Measurements from ENCODE around the gene SNX13.
"Not testable (repeated sequence)": the region's sequence is repeated elsewhere in the genome, so short reads cannot be mapped to it uniquely, and the experiment has no call there.

The SNX13 gene

DNA sequence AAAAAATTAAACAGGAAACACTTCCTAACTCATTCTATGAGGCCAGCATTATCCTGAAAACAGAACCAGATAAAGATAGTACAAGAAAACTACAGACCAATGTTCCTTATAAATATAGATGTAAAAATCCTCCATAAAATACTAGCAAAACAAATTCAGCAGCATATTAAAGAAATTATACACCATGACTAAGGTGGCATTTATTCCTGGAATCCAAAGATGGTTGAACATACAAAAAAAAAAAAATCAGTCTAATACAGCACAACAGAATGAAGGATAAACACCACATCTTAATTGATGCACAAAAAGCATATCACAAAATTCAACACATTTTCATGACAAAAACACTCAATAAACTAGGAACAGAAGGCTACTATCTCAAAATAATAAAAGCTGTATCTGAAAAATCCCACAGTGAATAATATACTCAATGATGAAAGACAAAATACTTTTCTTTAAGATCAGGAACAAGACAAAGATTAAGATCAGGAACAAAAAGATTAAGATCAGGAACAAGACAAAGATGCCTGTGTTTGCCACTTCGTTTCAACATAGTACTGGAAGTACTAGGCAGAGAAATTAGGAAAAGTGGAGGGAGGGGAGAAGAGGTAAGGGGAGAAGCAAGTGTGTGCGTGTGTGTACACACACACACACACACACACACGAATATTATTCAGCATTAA lies 95.6 kb downstream of the SNX13 start:
- DNase-seq, result no peak

DNA sequence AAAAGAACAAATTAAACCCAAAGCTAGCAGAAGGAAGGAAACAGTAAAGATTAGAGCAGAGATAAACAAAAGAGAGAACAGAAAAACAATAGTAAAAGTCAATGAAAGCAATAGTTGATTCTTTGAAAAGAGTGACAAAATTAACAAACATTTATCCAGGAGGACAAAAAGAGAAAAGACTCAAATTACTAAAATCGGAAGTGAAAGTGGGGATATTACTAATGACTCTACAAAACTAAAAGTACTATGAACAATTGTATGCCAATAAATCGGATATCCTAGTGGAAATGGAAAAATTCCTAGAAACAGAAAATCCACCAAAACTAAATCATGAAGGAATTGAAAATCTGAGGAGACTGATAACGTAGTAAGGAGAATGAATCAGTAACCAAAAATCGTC lies 96.3 kb downstream of the SNX13 start:
- no peak for DNase-seq

DNA sequence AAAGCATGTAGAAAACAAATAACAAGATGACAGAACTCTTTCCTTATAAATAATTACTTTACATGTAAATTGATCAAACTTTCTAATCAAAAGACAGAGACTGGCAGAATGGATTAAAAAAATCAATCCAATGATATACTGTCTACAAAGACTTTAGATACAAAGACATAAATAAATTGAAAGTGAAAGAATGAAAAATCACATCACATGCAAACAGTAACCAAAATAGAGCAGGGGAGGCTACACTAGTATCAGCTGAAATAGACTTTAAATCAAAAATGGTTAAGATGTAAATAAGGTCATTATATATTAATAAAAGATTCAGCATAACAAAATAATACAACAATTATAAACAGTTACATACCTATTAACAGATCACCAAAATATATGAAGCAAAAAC lies 97.3 kb downstream of the SNX13 start:
- no peak for DNase-seq

DNA sequence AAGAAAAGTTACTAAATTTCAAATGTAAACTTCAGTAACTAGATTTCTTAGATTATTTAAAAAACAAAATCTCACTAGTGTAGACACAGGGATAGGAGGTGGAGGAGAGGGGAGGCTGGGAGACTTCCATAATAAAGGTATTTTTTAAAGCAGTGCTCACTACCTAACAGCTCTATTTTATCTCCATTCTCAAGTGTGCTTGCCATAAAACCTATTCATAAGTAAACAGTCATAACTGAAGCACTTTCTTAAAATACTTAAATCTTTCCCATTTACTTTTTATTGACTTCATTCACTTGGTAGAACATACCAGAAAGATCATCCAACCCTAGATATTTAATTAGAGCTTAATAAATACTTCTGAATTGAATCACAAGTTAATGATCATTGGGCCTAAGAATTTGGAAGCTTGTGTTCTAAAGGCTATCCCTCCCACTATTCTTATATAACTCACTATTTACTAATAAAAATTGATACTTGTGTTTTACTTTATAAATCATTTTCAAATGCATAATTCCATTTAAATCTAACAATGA lies 107.4 kb downstream of the SNX13 start:
- DNase-seq, result no peak

DNA sequence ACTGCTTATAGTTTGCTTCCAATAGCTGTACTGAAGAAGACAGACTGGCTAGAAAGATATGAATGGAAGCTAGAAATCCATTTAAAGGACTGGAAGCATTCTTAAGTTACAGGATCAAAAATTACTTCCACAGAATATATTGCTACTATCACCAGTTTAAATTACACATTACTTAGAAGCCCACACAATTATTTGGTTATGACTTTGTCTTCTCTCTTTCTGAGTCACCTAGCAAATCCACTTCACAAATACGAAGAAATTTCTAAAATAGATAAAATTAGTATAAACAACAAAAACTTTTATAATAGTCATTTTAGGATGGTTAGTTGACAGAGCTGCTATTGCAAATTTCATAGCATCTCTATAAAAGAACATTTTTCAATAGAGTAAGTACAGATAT lies 108.1 kb downstream of the SNX13 start:
- DNase-seq, result no peak

DNA sequence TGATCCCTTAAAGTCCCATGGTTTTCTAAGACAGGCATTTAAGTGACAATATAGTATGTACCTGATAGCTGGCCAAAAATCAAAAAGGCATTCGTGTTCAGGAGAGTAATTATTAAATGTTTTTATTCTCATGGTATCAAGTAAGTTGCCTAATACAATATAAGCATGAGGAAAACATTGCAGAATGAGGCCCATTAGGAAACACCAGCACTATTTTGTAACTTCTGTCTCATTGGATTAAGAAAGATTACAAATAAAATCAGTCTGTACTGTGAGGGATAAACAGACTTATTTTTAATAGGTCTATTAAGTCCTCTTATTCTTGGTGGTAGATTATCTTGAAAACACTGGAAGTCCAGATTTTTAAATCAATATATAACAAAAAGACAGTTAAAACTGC lies 110.1 kb downstream of the SNX13 start:
- DNase-seq, result no peak

DNA sequence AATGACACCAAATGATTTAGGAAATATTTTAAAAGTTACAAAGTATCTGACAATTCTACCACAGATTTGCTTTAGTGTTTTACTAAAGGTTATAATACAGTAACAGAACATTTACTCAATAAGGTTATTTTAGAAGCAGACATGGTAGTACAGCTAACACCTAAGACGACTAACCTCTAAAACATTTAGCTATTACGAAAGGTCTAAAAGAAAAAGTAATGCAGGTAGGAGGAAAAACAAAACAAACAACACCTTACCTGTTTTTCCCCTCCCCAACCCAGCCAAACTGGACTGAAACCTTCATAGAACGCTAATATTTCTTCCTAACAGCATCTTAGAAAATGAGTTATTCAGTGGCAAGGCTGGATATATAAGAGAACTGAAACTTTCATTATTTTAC lies 111.3 kb downstream of the SNX13 start:
- no peak for DNase-seq

DNA sequence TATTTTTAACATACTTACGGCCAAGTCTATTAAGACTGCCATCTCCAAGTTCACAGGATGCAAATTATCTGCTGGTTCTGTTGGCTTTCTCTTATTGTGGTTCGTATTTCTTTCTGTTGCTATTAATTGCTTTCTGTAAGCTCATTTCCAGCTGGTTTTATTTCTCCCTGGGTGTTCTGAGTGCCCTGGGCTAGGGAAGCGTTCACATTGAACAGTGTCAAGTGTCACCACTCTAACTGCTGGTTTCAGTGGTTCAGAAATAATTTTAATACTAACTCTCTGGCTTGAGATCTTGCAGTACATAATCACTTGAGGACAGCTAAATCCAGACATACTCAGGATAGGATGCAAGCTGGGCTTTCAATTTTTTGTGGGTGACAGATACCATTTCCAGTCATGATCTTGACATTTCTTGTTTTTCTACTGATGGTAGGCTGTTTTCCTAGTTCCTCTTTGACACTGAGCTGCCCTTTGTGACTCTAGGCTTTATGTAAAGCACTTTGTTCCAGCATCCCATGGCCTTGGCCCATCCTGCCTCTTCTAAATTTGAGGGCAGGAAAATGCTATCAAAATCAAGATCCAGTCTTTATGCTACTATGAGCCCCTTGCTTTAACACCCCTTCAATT lies 117.6 kb downstream of the SNX13 start:
- DNase-seq, result peak in 1 of 2 experiments; percentile 29

DNA sequence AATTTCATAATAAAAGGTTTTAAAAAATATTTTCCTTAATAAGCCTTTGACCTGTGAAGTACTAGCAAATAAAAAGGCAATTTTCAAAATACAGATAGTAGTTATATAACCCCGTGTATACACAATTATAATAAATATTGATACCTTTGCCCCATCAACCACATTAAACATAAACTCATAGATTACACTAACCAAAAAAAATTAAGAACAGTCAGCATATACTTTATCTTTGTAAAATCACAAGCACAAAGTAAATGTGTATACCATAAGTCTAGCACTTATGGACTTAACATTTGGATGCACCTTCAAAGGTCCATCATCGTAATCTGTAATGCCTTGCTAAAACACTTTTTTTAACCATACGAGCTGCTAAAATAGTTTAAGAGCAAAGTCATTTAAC lies 123.4 kb downstream of the SNX13 start:
- DNase-seq, result no peak

DNA sequence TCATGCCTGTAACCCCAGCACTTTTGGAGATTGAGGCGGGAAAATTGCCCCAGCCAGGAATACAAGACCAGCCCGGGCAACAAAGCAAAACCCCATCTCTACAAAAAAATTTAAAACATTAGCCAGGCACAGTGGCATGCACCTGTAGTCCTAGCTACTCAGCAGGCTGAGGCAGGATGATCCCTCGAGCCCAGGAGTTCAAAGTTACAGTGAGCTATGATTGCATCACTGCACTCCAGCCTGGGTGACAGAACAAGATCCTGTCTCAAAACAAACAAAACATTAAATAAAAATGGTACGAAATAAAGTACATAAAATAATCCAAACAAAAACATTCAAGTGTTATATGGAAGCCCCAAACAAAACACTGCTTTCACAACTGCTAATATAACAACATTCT lies 125.0 kb downstream of the SNX13 start:
- no peak for DNase-seq

DNA sequence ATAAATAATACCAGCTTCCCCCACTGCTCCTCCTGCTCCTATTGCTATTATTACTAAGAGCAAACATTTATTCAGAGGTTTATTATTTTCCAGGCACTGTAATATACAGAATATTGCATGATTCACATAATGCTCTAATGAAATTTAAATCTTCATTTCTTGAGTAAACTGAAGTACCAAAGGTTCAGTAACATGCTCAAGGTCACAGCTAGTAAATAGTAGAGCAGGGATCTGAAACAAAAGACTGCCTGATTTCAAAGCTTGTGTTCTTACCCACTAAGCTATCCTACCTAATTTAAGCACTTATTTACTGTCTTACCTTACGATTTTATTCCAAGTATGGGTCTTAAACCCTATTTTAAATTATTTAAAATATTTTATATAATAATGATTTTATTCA lies 126.2 kb downstream of the SNX13 start:
- no peak for DNase-seq

DNA sequence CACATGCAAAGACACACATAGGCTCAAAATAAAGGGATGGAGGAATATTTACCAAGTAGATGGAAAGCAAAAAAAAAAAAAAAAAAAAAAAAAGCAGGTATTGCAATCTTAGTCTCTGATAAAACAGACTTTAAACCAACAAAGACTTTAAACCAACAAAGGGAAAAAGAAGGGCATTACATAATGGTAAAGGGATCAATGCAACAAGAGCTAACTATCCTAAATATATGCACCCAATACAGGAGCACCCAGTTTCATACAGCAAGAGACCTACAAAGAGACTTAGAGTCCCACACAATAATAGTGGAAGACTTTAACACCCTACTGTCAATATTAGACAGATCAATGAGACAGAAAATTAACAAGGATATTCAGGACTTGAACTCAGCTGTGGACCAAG lies 131.1 kb downstream of the SNX13 start:
- not testable (repeated sequence) for DNase-seq

DNA sequence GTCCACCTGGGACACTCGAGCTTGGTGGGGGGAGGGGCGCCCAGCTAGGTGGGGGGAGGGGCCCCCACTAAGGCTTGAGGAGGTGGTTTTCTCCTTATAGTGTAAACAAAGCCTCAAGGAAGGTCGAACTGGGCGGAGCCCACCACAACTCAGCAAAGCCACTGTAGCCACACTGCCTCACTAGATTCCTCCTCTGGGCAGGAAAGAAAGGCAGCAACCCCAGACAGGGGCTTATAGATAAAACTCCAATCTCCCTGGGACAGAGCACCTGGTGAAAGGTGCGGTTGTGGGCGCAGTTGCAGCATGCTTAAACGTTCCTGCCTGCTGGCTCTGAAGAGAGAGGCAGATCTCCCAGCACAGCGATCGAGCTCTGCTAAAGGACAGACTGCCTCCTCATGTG lies 133.1 kb downstream of the SNX13 start:
- DNase-seq, result no peak

DNA sequence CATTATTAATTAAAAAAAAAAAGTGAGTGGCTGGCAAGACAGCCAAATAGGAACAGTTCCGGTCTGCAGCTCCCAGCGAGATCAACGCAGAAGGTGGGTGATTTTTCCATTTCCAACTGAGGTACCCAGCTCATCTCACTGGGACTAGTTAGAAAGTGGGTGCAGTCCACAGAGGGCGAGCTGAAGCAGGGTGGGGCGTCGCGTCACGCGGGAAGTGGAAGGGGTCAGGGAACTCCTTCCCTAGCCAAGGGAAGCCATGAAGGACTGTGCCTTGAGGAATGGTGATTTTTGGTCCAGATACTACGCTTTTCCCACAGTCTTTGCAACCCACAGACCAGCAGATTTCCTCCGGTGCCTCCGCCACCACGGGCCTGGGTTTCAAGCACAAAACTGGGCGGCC lies 133.7 kb downstream of the SNX13 start:
- DNase-seq, result no peak

DNA sequence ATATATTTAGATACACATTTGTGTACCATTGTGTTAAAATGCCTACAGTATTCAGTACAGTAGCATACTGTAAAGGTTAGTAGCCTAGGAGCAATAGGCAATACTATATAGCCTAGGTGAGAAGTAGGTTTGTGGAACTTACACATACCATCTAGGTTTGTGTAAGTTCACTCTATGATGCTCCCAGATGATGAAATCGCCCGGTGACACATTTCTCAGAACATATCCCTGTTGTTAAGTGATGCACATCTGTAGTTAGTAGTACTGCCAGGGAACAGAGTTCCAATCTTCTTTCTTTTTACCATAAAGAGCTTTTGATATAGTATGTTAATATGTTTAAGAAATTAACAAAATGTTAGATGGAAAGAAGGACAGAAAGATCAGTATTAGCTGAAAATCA lies 138.2 kb downstream of the SNX13 start:
- DNase-seq, result no peak

DNA sequence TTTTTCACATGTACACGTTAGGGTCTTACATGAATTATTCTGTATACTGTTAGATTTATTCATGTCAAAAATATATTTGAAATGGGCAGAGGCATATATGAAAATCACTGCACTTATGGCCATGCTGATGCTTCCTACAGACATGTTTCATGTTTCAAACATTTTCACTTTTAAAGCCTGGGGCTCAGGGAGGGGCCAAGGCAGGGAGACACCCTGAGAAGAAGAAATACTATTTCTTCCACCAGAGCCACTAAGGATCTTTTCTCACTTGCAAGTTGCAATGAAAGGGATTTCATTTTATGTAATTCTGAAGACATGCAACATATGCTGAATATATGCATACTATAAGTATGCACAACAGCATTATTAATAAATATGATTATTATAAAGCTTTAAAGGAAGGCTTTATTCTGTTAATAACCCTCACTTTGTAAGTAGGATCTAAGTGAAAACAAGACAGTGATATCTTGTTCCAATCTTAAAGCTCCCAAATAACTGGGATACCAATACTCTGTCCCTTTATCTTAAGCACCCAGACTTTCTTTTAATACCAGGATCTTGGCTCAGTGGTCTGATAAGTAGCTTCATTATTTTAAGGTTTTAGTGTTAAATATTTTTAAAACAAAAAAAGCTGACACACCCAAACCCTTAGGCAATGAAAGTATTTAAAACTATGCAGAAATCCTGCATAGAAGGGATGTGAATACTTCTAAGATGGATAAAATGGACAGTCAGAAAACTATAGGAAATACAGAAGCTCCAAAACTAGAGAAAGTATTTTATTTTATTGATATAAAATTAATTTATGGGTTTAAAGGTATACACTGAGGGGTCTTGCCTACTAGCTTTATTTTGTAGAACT lies 148.0 kb downstream of the SNX13 start:
- DNase-seq, result no peak

DNA sequence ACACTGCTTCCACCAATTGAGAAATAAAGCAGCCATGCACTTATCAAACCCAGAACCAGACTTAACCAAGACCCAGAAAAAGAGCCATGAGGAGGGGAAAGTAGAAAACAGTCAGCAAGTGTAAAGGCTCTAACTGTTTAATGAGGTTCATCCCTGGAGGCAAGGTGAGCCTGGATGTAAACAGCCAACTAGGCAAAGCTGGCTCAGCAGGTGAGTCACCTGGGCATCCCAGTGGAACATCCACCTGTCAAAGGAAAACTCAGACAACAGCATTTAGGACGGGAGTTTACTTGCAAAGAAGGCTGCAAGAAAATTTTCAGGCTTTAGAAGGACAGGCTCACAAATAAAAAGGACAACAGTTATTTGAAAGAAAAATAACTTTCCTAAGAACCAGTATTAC lies 153.0 kb downstream of the SNX13 start:
- DNase-seq, result no peak

DNA sequence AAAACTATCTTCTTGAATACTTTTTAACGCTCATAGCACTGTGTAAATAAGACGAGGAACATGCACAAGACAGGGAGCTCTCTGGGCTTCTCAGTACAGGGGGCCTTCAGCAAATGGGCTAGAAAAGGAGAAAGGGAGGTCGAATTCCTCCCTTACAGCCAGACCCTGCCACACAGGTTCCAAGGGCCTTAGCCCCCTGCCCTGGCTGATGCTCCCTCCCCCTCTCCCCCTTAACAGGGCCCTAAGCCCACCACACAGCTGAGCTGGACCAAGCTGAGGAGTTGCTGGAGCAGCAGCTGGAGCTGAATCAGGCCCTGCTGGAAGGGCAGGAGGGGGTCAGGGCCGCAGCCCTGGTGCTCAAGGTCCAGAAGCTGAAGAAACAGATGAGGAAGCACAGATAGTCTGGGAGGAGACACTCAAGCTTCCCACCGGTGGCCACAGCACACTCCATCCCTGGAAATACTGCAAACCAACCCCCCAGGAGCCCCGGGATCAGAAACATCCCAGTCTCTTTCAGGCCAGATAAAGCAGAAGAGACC lies 153.9 kb downstream of the SNX13 start:
- DNase-seq, result no peak

DNA sequence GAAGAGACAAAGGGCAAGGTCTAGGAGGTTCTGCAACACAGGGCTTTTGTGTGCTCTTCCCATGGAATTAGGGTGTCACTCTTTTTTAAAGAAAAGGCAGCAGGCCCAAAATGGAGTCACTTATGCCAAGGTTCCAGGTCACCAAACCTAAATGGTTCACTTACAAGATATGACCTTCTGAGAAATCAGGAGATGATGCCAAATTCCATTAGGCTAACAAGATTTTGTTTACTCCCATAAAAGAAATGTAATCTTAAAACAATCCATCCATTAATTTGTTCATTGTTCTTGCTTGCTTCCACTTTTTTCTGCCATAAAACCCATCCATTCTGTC lies 158.1 kb downstream of the SNX13 start:
- no peak for DNase-seq

DNA sequence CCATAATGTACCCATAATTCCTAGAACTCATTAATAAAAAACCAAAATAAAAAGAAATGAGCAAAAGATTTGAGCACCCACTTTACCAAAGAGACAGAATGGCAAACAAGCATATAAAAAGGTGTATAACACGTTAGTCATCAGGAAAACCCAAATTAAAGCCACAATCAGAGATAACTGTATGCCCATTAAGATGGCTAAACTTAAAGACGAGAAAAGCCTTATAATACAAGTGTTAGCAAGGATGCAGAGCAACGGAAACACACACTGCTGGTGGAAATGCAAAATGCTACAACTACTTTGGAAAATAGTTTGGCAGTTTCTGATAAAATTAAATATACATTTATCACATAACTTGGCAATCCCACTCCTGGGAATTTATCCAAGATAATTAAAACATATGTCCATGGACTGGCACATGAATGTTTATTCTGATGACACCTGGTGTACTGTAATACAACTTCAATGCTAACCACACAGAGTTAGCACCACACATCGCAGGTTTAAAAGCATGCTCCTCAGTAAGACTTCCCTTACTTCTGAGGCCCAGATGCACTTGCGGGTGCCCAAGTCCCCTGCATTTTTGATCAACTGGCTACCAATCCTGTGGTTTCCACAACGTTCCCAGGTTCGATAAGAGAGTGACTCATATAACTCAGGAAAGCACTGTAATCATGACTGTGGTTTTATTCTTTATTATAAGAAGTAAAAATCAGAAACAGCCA lies 158.6 kb downstream of the SNX13 start:
- no peak for DNase-seq

DNA sequence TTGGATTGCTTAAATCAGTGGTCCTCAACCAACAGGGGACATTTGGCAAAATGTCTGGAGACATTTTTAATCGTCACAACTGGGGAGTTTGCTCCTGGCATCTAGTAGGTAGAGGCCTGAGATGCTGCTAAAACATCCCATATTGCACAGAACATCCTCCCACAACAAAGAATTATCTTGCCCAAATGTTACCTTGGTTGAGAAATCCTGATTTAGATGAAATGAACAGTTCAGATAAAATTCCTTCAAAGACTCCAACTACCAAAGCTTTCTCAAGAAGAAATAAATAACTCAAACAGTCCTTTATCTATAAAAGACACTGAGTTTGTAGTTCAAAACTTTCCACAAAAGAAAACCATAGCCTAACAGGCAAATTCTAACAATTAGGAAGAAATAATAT lies 160.9 kb downstream of the SNX13 start:
- no peak for DNase-seq

DNA sequence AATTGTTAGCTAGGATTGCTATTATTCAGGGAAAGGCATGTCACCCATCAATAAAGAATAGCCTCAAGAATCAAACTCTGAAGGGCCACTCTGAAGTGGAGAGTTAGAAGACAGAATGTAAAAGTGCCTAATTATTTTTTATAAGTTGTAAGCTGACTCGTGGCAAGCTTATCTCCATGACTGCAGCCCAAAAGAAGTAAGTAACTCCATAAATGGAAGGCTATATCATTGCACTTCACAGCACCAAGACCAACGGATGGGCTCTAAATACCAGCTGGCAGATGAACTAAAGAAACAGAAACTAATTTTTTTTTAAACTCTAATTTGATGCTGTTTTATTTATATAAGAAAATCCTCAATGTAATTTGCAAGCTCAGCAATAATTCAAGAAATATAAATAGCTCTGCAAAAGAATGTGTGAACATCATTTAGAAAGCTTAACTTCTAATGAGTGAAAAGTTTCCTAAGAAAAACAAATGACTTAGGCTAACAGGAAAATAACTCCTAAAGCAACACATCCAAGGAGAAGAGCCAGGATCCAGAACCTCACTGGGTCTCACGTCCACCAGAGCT lies 165.5 kb downstream of the SNX13 start:
- no peak for DNase-seq

DNA sequence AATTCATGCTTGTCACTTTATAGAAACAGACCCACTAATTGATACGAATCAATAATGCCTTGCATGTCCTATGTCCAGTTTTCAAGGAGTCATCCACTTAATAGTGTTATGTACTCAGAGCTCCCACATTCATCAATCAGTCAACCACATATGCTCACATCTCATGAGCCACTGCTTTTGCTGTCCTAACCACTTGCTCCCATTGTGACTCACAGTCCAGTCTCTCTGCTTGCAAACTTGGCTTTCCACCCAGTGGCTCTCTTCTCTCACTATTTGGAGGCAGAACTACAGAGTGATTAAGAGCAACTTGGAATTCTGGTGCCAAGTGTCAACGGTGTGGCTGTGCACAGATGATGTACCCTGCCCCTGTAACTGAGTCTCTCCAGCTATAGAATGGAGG lies 166.0 kb downstream of the SNX13 start:
- no peak for DNase-seq

All from NCI-H2081 (cell line).